GM23338 (cell line): Measurements from ENCODE around the gene FNDC1. TPM values are rescaled to one million over a fixed set of nuclear protein-coding genes. Genes with fewer than 3 reads are reported as not detected.

Source experiments
- ATAC-seq: fragments of 200-7000 bp; cut with Tn5 transposase; 3 replicates; pipeline ENCODE4 v1.9.1; 2020
- DNase-seq: peaks from one replicate; pipeline ENCODE4 v3.0.0-alpha.2; 2015; ENCODE audit warnings: low spot score
- H2AFZ ChIP-seq: fragments of 200-600 bp; sonication (generic); 2 replicates; pipeline ENCODE4 v1.8.0; 2016; ENCODE audit warnings: antibody characterized with exemption, mild to moderate bottlenecking, moderate library complexity
- H3F3A ChIP-seq: fragments of 200-600 bp; sonication (generic); replicated peaks from 2 replicates; pipeline ENCODE4 v1.8.0; 2017; ENCODE audit warnings: antibody characterized with exemption, mixed run types, low read depth
- H3K27ac ChIP-seq: fragments of 200-600 bp; sonication (generic); 2 replicates; pipeline ENCODE4 v1.6.1; 2016; ENCODE audit warnings: low read depth
- H3K27me3 ChIP-seq: fragments of 200-600 bp; sonication (generic); 2 replicates; pipeline ENCODE4 v1.8.0; 2016; ENCODE audit warnings: mild to moderate bottlenecking, mixed run types, moderate library complexity; ENCODE audit not compliant: insufficient read depth
- H3K36me3 ChIP-seq: fragments of 200-600 bp; sonication (generic); 2 replicates; pipeline ENCODE4 v1.8.0; 2016; ENCODE audit warnings: mild to moderate bottlenecking; ENCODE audit not compliant: insufficient read depth
- H3K4me1 ChIP-seq: fragments of 200-600 bp; sonication (generic); 2 replicates; pipeline ENCODE4 v1.8.0; 2016; ENCODE audit warnings: mild to moderate bottlenecking, moderate library complexity; ENCODE audit not compliant: insufficient read depth
- H3K4me2 ChIP-seq: fragments of 200-600 bp; sonication (generic); 2 replicates; pipeline ENCODE4 v1.7.1; 2017; ENCODE audit warnings: mixed run types
- H3K4me3 ChIP-seq: fragments of 200-600 bp; sonication (generic); 2 replicates; pipeline ENCODE4 v1.6.1; 2016; ENCODE audit warnings: mixed run types
- H3K79me2 ChIP-seq: fragments of 200-600 bp; sonication (generic); replicated peaks from 2 replicates; pipeline ENCODE4 v1.8.0; 2017; ENCODE audit warnings: mild to moderate bottlenecking; ENCODE audit not compliant: insufficient read depth
- H3K9me2 ChIP-seq: fragments of 200-600 bp; sonication (generic); 2 replicates; pipeline ENCODE4 v1.8.0; 2017; ENCODE audit not compliant: insufficient read depth
- H4K20me1 ChIP-seq: fragments of 200-600 bp; sonication (generic); replicated peaks from 2 replicates; pipeline ENCODE4 v1.8.0; 2017; ENCODE audit warnings: mild to moderate bottlenecking; ENCODE audit not compliant: insufficient read depth
- H3K27ac Mint-ChIP-seq: 2 replicates; pipeline ENCODE4 v1.8.0; 2020; ENCODE audit warnings: inconsistent platforms, mild to moderate bottlenecking, moderate library complexity, mixed read lengths
- H3K27me3 Mint-ChIP-seq: 3 replicates; pipeline ENCODE4 v1.8.0; 2022; ENCODE audit warnings: low read depth, mild to moderate bottlenecking, moderate library complexity, mixed read lengths, inconsistent platforms; ENCODE audit not compliant: insufficient read depth, poor library complexity
- H3K36me3 Mint-ChIP-seq: 3 replicates; pipeline ENCODE4 v1.8.0; 2021; ENCODE audit warnings: low read depth, mild to moderate bottlenecking, inconsistent platforms, moderate library complexity, mixed read lengths
- H3K4me1 Mint-ChIP-seq: 3 replicates; pipeline ENCODE4 v1.8.0; 2020; ENCODE audit warnings: mild to moderate bottlenecking, inconsistent platforms, mixed read lengths
- H3K4me3 Mint-ChIP-seq: 3 replicates; pipeline ENCODE4 v1.8.0; 2021; ENCODE audit warnings: moderate library complexity, mild to moderate bottlenecking, inconsistent platforms, mixed read lengths
- H3K9me3 Mint-ChIP-seq: 3 replicates; pipeline ENCODE4 v1.8.0; 2020; ENCODE audit warnings: moderate library complexity, mild to moderate bottlenecking, inconsistent platforms, mixed read lengths
- ETS1 ChIP-seq: IDR thresholded peaks from 2 replicates; pipeline ENCODE4 v1.6.1; 2016; ENCODE audit warnings: antibody characterized with exemption
- EZH2 ChIP-seq: fragments of 200-600 bp; sonication (generic); IDR thresholded peaks from one replicate; pipeline ENCODE4 v1.8.0; 2017; ENCODE audit warnings: antibody characterized with exemption, mild to moderate bottlenecking, low read depth; ENCODE audit not compliant: unreplicated experiment
- EZH2phosphoT487 ChIP-seq: fragments of 200-600 bp; sonication (generic); IDR thresholded peaks from one replicate; pipeline ENCODE4 v1.8.1; 2018; ENCODE audit warnings: antibody characterized with exemption; ENCODE audit not compliant: unreplicated experiment
- POLR2AphosphoS5 ChIP-seq: IDR thresholded peaks from 2 replicates; pipeline ENCODE4 v1.6.1; 2016; ENCODE audit warnings: antibody characterized with exemption, low read depth
- REST ChIP-seq: IDR thresholded peaks from one replicate; pipeline ENCODE4 v1.6.1; 2018; ENCODE audit warnings: antibody characterized with exemption; ENCODE audit not compliant: unreplicated experiment
- ZNF114 ChIP-seq: fragments of 250-450 bp; sonication (Bioruptor Pico); IDR thresholded peaks from 2 replicates; pipeline ENCODE4 v1.5.0; 2020; ENCODE audit warnings: mild to moderate bottlenecking, moderate library complexity
- ZNF331 ChIP-seq: fragments of 250-450 bp; sonication (Bioruptor Pico); IDR thresholded peaks from 2 replicates; pipeline ENCODE4 v1.5.0; 2020; ENCODE audit warnings: low read depth, mild to moderate bottlenecking, moderate library complexity
- polyA plus RNA-seq: library from polyadenylated mRNA; unstranded; fragments of >200 nt; fragmentation: Nextera tagmentation; extraction: Ambion mirVana; gene quantifications from 2 replicates; pipeline ENCODE4 v1.2.1, GENCODE V29; 2016
- total RNA-seq: library from RNA; depleted of rRNA; stranded (reverse); fragments of >200 nt; shearing (Covaris generic); gene quantifications from 2 replicates; pipeline ENCODE4 v1.2.3, GENCODE V29; 2014
- TF ChIP-seq, protein P1 (sequence below), 2 experiments: fragments of 200-600 bp in 1 of 2; sonication (generic) in 1 of 2; conservative IDR thresholded peaks; 2 replicates each; pipeline versions ENCODE4 v1.5.1 to v1.6.1; 2016 to 2017; ENCODE audit warnings: antibody characterized with exemption in 2 of 2, low read depth in 2 of 2, mild to moderate bottlenecking in 2 of 2, moderate library complexity in 1 of 2
- TF ChIP-seq, protein P2 (sequence below): fragments of 250-450 bp; sonication (Bioruptor Pico); IDR thresholded peaks from 2 replicates; pipeline ENCODE4 v1.5.0; 2020; ENCODE audit warnings: mild to moderate bottlenecking, moderate library complexity

FNDC1 gene
- total and polyA plus RNA-seq, 2 experiments from 2014 or later: 0.38 to 0.57 TPM

GRCh38 chr6:159170333-159170672 is 1.1 kb downstream of the FNDC1 start (continued):
- TF ChIP-seq ZNF114 (no peak), POLR2AphosphoS5 (no peak), REST (no peak), EZH2 (no peak), EZH2phosphoT487 (no peak), ZNF331 (CRISPR knock-in tag) (no peak)

- Histone ChIP-seq H3K4me1 (peaks cover 12% of the 10 kb centered on the region; the same call in 1 of the 2 replicates), H3K27ac (no peak overlapping the region), H2AFZ (no peak overlapping the region), H3K9me2 (no peaks in the 10 kb centered on the region), H3K36me3 (no peaks in the 10 kb centered on the region), H3K4me2 (peak overlapping the region; percentile 91; the same call in 1 of the 2 replicates), H4K20me1 (peaks cover 5% of the 10 kb centered on the region; the same call in 1 of the 2 replicates), H3K79me2 (no peaks in the 10 kb centered on the region), H3K4me3 (peak overlapping the region; percentile 80; the same call in 1 of the 2 replicates), H3K27me3 (peaks cover 76% of the 10 kb centered on the region), H3F3A (peaks cover 6% of the 10 kb centered on the region)
- Mint-ChIP-seq H3K27ac (no peak overlapping the region), H3K27me3 (peaks cover 50% of the 10 kb centered on the region), H3K36me3 (no peaks in the 10 kb centered on the region; the same call in 2 of the 3 replicates), H3K4me1 (peaks cover 12% of the 10 kb centered on the region; the same call in 2 of the 3 replicates), H3K4me3 (peak overlapping the region; percentile 36; the same call in 2 of the 3 replicates), H3K9me3 (no peaks in the 10 kb centered on the region; the same call in 2 of the 3 replicates)
- no peak for ATAC-seq
- DNase-seq: no peak
- TF ChIP-seq, protein P1, sequence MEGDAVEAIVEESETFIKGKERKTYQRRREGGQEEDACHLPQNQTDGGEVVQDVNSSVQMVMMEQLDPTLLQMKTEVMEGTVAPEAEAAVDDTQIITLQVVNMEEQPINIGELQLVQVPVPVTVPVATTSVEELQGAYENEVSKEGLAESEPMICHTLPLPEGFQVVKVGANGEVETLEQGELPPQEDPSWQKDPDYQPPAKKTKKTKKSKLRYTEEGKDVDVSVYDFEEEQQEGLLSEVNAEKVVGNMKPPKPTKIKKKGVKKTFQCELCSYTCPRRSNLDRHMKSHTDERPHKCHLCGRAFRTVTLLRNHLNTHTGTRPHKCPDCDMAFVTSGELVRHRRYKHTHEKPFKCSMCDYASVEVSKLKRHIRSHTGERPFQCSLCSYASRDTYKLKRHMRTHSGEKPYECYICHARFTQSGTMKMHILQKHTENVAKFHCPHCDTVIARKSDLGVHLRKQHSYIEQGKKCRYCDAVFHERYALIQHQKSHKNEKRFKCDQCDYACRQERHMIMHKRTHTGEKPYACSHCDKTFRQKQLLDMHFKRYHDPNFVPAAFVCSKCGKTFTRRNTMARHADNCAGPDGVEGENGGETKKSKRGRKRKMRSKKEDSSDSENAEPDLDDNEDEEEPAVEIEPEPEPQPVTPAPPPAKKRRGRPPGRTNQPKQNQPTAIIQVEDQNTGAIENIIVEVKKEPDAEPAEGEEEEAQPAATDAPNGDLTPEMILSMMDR (conservative IDR thresholded peaks at IDR 0.05; ENCODE audit: low read depth in 2 of 2): no peak
- TF ChIP-seq ETS1: no peak
- TF ChIP-seq, protein P2, sequence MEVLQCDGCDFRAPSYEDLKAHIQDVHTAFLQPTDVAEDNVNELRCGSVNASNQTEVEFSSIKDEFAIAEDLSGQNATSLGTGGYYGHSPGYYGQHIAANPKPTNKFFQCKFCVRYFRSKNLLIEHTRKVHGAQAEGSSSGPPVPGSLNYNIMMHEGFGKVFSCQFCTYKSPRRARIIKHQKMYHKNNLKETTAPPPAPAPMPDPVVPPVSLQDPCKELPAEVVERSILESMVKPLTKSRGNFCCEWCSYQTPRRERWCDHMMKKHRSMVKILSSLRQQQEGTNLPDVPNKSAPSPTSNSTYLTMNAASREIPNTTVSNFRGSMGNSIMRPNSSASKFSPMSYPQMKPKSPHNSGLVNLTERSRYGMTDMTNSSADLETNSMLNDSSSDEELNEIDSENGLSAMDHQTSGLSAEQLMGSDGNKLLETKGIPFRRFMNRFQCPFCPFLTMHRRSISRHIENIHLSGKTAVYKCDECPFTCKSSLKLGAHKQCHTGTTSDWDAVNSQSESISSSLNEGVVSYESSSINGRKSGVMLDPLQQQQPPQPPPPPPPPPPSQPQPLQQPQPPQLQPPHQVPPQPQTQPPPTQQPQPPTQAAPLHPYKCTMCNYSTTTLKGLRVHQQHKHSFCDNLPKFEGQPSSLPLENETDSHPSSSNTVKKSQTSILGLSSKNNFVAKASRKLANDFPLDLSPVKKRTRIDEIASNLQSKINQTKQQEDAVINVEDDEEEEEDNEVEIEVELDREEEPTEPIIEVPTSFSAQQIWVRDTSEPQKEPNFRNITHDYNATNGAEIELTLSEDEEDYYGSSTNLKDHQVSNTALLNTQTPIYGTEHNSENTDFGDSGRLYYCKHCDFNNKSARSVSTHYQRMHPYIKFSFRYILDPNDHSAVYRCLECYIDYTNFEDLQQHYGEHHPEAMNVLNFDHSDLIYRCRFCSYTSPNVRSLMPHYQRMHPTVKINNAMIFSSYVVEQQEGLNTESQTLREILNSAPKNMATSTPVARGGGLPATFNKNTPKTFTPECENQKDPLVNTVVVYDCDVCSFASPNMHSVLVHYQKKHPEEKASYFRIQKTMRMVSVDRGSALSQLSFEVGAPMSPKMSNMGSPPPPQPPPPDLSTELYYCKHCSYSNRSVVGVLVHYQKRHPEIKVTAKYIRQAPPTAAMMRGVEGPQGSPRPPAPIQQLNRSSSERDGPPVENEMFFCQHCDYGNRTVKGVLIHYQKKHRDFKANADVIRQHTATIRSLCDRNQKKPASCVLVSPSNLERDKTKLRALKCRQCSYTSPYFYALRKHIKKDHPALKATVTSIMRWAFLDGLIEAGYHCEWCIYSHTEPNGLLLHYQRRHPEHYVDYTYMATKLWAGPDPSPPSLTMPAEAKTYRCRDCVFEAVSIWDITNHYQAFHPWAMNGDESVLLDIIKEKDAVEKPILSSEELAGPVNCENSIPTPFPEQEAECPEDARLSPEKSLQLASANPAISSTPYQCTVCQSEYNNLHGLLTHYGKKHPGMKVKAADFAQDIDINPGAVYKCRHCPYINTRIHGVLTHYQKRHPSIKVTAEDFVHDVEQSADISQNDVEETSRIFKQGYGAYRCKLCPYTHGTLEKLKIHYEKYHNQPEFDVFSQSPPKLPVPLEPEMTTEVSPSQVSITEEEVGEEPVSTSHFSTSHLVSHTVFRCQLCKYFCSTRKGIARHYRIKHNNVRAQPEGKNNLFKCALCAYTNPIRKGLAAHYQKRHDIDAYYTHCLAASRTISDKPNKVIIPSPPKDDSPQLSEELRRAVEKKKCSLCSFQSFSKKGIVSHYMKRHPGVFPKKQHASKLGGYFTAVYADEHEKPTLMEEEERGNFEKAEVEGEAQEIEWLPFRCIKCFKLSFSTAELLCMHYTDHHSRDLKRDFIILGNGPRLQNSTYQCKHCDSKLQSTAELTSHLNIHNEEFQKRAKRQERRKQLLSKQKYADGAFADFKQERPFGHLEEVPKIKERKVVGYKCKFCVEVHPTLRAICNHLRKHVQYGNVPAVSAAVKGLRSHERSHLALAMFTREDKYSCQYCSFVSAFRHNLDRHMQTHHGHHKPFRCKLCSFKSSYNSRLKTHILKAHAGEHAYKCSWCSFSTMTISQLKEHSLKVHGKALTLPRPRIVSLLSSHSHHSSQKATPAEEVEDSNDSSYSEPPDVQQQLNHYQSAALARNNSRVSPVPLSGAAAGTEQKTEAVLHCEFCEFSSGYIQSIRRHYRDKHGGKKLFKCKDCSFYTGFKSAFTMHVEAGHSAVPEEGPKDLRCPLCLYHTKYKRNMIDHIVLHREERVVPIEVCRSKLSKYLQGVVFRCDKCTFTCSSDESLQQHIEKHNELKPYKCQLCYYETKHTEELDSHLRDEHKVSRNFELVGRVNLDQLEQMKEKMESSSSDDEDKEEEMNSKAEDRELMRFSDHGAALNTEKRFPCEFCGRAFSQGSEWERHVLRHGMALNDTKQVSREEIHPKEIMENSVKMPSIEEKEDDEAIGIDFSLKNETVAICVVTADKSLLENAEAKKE (CRISPR knock-in tag): no peak
Measured at GRCh38 chr6:159170999-159171712, 2.0 kb downstream of the FNDC1 start.
